ENCODE results near the gene CSRP1. TPM values are rescaled to one million over a fixed set of nuclear protein-coding genes. Genes with fewer than 3 reads are reported as not detected.

The CSRP1 gene
- polyA plus RNA-seq, 2 of the 4 experiments (the other 2 are of a cell fraction) = 277 to 655 TPM

- TF ChIP-seq NPAS2 (CRISPR knock-in tag; IDR thresholded peaks at IDR 0.05; ENCODE audit: borderline replicate concordance) (no peak), POLR2A (IDR thresholded peaks at IDR 0.05; ENCODE audit: low read length) (no peak), RARB (CRISPR knock-in tag; IDR thresholded peaks at IDR 0.05) (no peak), SREBF2 (IDR thresholded peaks at IDR 0.05) (no peak), MYC (IDR thresholded peaks at IDR 0.05; ENCODE audit: borderline replicate concordance, low read length) (no peak), SMC3 (IDR thresholded peaks at IDR 0.05) (0 out of 3 replicates have a peak, but pooled peaks have one; percentile 7), E2F6 (IDR thresholded peaks at IDR 0.05; ENCODE audit: borderline replicate concordance, low read depth) (no peak), RNF2 (IDR thresholded peaks at IDR 0.05; ENCODE audit: borderline replicate concordance, low read depth) (no peak), BCL3 (IDR thresholded peaks at IDR 0.05) (peak; percentile 70; the same call in 1 of the 3 replicates), CHD4 (IDR thresholded peaks at IDR 0.05; ENCODE audit: borderline replicate concordance) (no peak), ZFP36 (IDR thresholded peaks at IDR 0.05; ENCODE audit: borderline replicate concordance, partially characterized antibody) (peak; percentile 25), ZSCAN20 (CRISPR knock-in tag; IDR thresholded peaks at IDR 0.05) (no peak), RFX5 (IDR thresholded peaks at IDR 0.05) (no peak), FOSB (CRISPR knock-in tag; IDR thresholded peaks at IDR 0.05) (no peak), HOXB5 (CRISPR knock-in tag; IDR thresholded peaks at IDR 0.05) (peak; percentile 88; the same call in 1 of the 2 replicates), EP300 (IDR thresholded peaks at IDR 0.05) (peak; percentile 65 to 69; a peak in 2 of 5 replicates), NFE2L2 (conservative IDR thresholded peaks at IDR 0.05; ENCODE audit: low read length) (no peak), NR3C1 (IDR thresholded peaks at IDR 0.05) (no peak)
- TF ChIP-seq, protein P1, sequence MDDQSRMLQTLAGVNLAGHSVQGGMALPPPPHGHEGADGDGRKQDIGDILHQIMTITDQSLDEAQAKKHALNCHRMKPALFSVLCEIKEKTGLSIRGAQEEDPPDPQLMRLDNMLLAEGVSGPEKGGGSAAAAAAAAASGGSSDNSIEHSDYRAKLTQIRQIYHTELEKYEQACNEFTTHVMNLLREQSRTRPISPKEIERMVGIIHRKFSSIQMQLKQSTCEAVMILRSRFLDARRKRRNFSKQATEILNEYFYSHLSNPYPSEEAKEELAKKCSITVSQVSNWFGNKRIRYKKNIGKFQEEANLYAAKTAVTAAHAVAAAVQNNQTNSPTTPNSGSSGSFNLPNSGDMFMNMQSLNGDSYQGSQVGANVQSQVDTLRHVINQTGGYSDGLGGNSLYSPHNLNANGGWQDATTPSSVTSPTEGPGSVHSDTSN (IDR thresholded peaks at IDR 0.05) = peak; percentile 72
- TF ChIP-seq, protein P2, sequence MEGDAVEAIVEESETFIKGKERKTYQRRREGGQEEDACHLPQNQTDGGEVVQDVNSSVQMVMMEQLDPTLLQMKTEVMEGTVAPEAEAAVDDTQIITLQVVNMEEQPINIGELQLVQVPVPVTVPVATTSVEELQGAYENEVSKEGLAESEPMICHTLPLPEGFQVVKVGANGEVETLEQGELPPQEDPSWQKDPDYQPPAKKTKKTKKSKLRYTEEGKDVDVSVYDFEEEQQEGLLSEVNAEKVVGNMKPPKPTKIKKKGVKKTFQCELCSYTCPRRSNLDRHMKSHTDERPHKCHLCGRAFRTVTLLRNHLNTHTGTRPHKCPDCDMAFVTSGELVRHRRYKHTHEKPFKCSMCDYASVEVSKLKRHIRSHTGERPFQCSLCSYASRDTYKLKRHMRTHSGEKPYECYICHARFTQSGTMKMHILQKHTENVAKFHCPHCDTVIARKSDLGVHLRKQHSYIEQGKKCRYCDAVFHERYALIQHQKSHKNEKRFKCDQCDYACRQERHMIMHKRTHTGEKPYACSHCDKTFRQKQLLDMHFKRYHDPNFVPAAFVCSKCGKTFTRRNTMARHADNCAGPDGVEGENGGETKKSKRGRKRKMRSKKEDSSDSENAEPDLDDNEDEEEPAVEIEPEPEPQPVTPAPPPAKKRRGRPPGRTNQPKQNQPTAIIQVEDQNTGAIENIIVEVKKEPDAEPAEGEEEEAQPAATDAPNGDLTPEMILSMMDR (IDR thresholded peaks at IDR 0.05) = no peak
- TF ChIP-seq, protein P3, sequence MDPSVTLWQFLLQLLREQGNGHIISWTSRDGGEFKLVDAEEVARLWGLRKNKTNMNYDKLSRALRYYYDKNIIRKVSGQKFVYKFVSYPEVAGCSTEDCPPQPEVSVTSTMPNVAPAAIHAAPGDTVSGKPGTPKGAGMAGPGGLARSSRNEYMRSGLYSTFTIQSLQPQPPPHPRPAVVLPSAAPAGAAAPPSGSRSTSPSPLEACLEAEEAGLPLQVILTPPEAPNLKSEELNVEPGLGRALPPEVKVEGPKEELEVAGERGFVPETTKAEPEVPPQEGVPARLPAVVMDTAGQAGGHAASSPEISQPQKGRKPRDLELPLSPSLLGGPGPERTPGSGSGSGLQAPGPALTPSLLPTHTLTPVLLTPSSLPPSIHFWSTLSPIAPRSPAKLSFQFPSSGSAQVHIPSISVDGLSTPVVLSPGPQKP (IDR thresholded peaks at IDR 0.05; ENCODE audit: low read depth, low read length) = no peak
- TF ChIP-seq, protein P4, sequence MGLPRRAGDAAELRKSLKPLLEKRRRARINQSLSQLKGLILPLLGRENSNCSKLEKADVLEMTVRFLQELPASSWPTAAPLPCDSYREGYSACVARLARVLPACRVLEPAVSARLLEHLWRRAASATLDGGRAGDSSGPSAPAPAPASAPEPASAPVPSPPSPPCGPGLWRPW (IDR thresholded peaks at IDR 0.05) = no peak
Measured at GRCh38 chr1:201460814-201461644, 45.9 kb downstream of the CSRP1 start (continued).
